GM20431 (cell line): ENCODE results near the gene ATP2B3.
"Not testable (repeated sequence)": the region's sequence is repeated elsewhere in the genome, so short reads cannot be mapped to it uniquely, and the experiment has no call there.

Experiments used
- in situ Hi-C: fragments of 300-500 bp; cut with MseI, MboI; formaldehyde crosslinking; loops from one replicate; pipeline ENCODE4 v1.15.0; 2020; ENCODE audit warnings: low sequenced_read_pairs; ENCODE audit not compliant: unreplicated experiment

ATP2B3 gene

GRCh38 chrX:153604666-153605380, 87.4 kb downstream of the ATP2B3 start:
- in situ Hi-C loops, result not testable (repeated sequence)

GRCh38 chrX:153606503-153606902, 89.1 kb downstream of the ATP2B3 start:
- in situ Hi-C loops, result no loop called here

- in situ Hi-C loops, result no loop called here
Measured at GRCh38 chrX:153608376-153608775, 90.9 kb downstream of the ATP2B3 start.

GRCh38 chrX:153608806-153609205, 91.4 kb downstream of the ATP2B3 start:
- in situ Hi-C loops, result no loop called here

- in situ Hi-C loops, result no loop called here
Measured at GRCh38 chrX:153609917-153610835, 92.7 kb downstream of the ATP2B3 start.

GRCh38 chrX:153610836-153611213, 93.4 kb downstream of the ATP2B3 start:
- in situ Hi-C loops, result no loop called here

GRCh38 chrX:153611298-153612095, 94.1 kb downstream of the ATP2B3 start:
- in situ Hi-C loops, result no loop called here

GRCh38 chrX:153612413-153612812, 95.0 kb downstream of the ATP2B3 start:
- in situ Hi-C loops, result no loop called here

- in situ Hi-C loops, result no loop called here
Measured at GRCh38 chrX:153614818-153615217, 97.4 kb downstream of the ATP2B3 start.

- in situ Hi-C loops, result no loop called here
Measured at GRCh38 chrX:153620576-153620975, 103.1 kb downstream of the ATP2B3 start.

GRCh38 chrX:153621949-153622598, 104.6 kb downstream of the ATP2B3 start:
- in situ Hi-C loops, result no loop called here

- in situ Hi-C loops, result no loop called here
Measured at GRCh38 chrX:153622661-153623309, 105.3 kb downstream of the ATP2B3 start.

GRCh38 chrX:153623310-153624029, 106.0 kb downstream of the ATP2B3 start:
- in situ Hi-C loops, result no loop called here

GRCh38 chrX:153624196-153625091, 107.0 kb downstream of the ATP2B3 start:
- in situ Hi-C loops, result no loop called here

- in situ Hi-C loops, result no loop called here
Measured at GRCh38 chrX:153625271-153626024, 108.0 kb downstream of the ATP2B3 start.

GRCh38 chrX:153626025-153626633, 108.7 kb downstream of the ATP2B3 start:
- in situ Hi-C loops, result no loop called here
